ENCODE results near the gene SDF2L1.
A peak's percentile ranks its signal among the peaks of the same experiment; 100 is the strongest.

Gene SDF2L1

DNA sequence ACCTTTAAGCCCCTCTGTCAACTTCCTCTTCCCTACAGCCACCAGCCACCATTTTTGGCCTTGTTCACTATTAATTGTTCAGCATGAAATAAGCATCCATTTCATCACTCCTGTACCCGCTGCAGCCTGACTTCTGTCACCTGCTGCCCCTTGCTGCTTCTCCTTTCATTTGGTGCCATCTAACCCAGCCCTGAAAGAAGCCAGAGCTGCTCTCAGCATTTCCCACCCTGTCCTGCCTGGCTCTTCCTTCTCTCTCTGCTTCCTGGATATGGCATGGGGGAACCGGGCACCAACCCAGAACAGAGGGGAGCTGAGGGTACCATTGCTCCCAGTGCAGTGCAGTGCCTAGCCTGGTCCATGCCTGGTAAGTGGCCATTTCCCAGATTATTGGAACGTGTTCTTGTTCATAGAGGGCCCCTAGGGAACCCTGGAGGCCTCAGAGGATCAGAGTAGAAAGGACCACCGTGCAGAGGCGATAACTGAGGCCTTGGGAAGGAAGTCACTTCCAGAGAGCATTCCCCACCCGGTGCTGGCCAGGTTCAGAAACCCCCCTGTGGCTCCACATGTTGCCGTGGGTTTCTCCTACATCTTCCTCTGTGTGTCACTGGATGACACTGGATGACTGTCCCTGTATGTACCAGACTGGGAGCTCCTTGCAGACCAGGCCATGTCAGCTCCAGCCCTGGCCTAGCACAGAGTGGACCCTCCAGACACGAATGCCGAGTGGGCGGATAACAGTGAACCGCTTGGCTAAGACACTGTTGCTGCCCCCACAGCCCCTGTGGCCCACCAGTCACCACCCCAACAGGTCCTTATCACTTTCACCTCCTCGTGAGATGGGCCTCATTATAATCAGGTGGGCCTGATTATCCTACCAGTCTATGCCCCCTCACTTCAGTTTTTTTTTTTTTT, 17.0 kb upstream of the SDF2L1 start:
- Histone ChIP-seq H3K27ac (ENCODE audit: low read length, poor library complexity, severe bottlenecking) (no peak overlapping the region), H3K27me3 (ENCODE audit: control insufficient read depth in 1 of 2, insufficient read depth in 1 of 2, low read length in 2 of 2) (no peaks in the 10 kb centered on the region), H4K8ac (ENCODE audit: low read length) (peak overlapping the region; percentile 27), H3K14ac (ENCODE audit: low read length in 2 of 2) (no peak overlapping the region), H2BK5ac (ENCODE audit: low read depth, low read length, poor library complexity, severe bottlenecking) (no peak overlapping the region), H3K4me3 (ENCODE audit: insufficient read depth in 1 of 2, low read depth in 1 of 2, low read length in 2 of 2) (no peak overlapping the region), H3K23ac (ENCODE audit: low read length in 2 of 2) (no peak overlapping the region), H3K9ac (ENCODE audit: low read length) (no peak overlapping the region), H2AK5ac (ENCODE audit: low read length, severe bottlenecking) (no peak overlapping the region), H3K4me1 (ENCODE audit: control insufficient read depth, insufficient read depth, low read depth, low read length) (peaks cover 31% of the 10 kb centered on the region), H2BK120ac (ENCODE audit: low read depth, low read length) (no peak overlapping the region), H3K79me1 (replicated peaks; ENCODE audit: low read length, poor library complexity, severe bottlenecking) (peaks cover 40% of the 10 kb centered on the region), H2AFZ (ENCODE audit: low read depth, low read length) (no peak overlapping the region), H3K36me3 (ENCODE audit: control insufficient read depth in 1 of 2, insufficient read depth in 2 of 2, low read depth in 1 of 2, low read length in 2 of 2) (peaks cover 30 to 71% of the 10 kb centered on the region in 2 experiments), H2BK15ac (ENCODE audit: low read depth, poor library complexity, severe bottlenecking) (no peak overlapping the region), H3K4ac (ENCODE audit: low read depth in 1 of 2, low read length in 2 of 2) (no peak overlapping the region), H4K91ac (ENCODE audit: low read length) (no peak overlapping the region), H3K4me2 (ENCODE audit: low read length, poor library complexity, severe bottlenecking) (no peak overlapping the region), H3K9me3 (ENCODE audit: control insufficient read depth, low read length) (no peaks in the 10 kb centered on the region), H3K18ac (ENCODE audit: low read depth in 1 of 2, low read length in 2 of 2) (no peak overlapping the region), H2BK12ac (ENCODE audit: low read length in 2 of 2) (no peak overlapping the region)
- no peak for DNase-seq
- WGBS, result 95% methylated on average over 12 of the region's 12 CpGs

DNA sequence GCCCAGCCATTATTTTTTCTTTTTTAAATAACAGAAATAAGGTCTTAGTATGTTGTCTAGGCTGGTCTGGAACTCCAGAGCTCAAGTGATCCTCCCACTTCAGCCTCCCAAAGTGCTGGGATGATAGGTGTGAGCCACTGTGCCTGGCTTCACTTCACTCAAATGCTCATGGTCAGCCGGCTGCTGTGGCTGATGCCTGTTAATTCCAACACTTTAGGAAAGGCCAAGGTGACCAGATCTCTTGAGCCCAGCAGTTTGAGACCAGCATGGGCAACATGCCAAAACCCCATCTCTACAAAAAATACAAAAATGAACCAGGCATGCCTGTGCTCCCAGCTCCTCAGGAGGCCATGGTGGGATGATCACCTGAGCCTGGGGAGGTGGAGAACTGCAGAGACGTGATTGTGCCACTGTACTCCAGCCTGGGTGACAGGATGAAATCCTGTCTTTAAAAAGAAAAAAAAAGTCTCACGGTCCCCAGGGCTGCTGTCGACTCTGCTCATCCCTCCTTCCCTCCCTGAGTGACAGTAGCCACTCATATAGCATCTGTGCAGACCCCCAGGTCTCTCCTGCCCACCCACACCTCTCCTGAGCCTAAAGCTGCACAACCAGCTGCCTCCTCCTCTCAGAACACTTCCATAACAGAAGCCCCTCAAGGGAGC, 15.9 kb upstream of the SDF2L1 start:
- Histone ChIP-seq H3K18ac (ENCODE audit: low read depth in 1 of 2, low read length in 2 of 2) (no peak overlapping the region), H4K91ac (ENCODE audit: low read length) (no peak overlapping the region), H3K79me1 (replicated peaks; ENCODE audit: low read length, poor library complexity, severe bottlenecking) (peaks cover 37% of the 10 kb centered on the region), H3K4me1 (ENCODE audit: control insufficient read depth, insufficient read depth, low read depth, low read length) (peaks cover 24% of the 10 kb centered on the region), H3K14ac (ENCODE audit: low read length in 2 of 2) (no peak overlapping the region), H3K4ac (ENCODE audit: low read depth in 1 of 2, low read length in 2 of 2) (no peak overlapping the region), H4K8ac (ENCODE audit: low read length) (no peak overlapping the region), H2BK15ac (ENCODE audit: low read depth, poor library complexity, severe bottlenecking) (no peak overlapping the region), H3K27ac (ENCODE audit: low read length, poor library complexity, severe bottlenecking) (no peak overlapping the region), H3K9ac (ENCODE audit: low read length) (no peak overlapping the region), H3K4me2 (ENCODE audit: low read length, poor library complexity, severe bottlenecking) (no peak overlapping the region), H2BK12ac (ENCODE audit: low read length in 2 of 2) (no peak overlapping the region), H3K9me3 (ENCODE audit: control insufficient read depth, low read length) (no peaks in the 10 kb centered on the region), H3K23ac (ENCODE audit: low read length in 2 of 2) (no peak overlapping the region), H3K4me3 (ENCODE audit: insufficient read depth in 1 of 2, low read depth in 1 of 2, low read length in 2 of 2) (no peak overlapping the region), H2AK5ac (ENCODE audit: low read length, severe bottlenecking) (no peak overlapping the region), H3K27me3 (ENCODE audit: control insufficient read depth in 1 of 2, insufficient read depth in 1 of 2, low read length in 2 of 2) (no peaks in the 10 kb centered on the region), H2AFZ (ENCODE audit: low read depth, low read length) (no peak overlapping the region), H3K36me3 (ENCODE audit: control insufficient read depth in 1 of 2, insufficient read depth in 2 of 2, low read depth in 1 of 2, low read length in 2 of 2) (peaks cover 23 to 63% of the 10 kb centered on the region in 2 experiments), H2BK5ac (ENCODE audit: low read depth, low read length, poor library complexity, severe bottlenecking) (no peak overlapping the region), H2BK120ac (ENCODE audit: low read depth, low read length) (no peak overlapping the region)
- DNase-seq, result no peak
- 81% methylated on average over 4 of the region's 4 CpGs for WGBS

DNA sequence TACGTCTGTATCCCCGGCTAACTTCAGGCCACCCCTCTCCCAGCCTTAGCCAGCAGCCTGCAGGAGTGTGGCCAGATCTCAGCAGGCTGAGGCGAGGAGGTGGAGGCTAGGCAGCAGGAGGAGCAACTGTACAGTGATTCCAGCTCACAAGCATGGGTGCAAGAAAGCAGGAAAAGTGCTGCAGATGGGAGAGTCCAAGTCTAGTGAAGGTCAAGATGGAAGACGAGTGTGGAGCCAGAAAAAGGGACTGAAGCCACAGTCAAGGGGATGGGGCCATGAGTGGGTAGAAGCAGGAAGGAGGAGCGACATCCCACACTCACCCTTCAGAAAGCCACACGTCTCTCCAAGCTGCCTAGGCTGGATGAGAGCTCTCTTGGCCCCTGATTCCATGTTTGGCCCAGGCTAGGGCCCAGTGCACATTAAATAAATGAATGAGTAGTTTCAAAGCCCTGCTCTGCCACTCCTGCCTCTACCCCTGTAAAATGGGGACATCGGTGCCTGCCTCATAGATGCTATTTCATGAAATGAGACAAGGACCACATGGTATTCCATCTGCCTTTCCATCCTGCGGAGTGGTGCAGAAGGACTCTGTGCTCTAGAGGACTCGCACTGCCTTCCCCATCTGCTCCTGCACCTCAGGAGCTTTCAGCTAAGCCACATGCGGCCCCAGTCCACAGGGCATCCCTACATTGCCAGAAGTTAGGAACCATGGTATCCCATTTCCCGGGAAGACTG, 15.2 kb upstream of the SDF2L1 start:
- Histone ChIP-seq H3K9me3 (ENCODE audit: control insufficient read depth, low read length) (no peaks in the 10 kb centered on the region), H3K4me1 (ENCODE audit: control insufficient read depth, insufficient read depth, low read depth, low read length) (peaks cover 24% of the 10 kb centered on the region), H3K23ac (ENCODE audit: low read length in 2 of 2) (no peak overlapping the region), H2BK12ac (ENCODE audit: low read length in 2 of 2) (no peak overlapping the region), H3K18ac (ENCODE audit: low read depth in 1 of 2, low read length in 2 of 2) (no peak overlapping the region), H2BK5ac (ENCODE audit: low read depth, low read length, poor library complexity, severe bottlenecking) (no peak overlapping the region), H2BK15ac (ENCODE audit: low read depth, poor library complexity, severe bottlenecking) (no peak overlapping the region), H3K27ac (ENCODE audit: low read length, poor library complexity, severe bottlenecking) (no peak overlapping the region), H3K4me3 (ENCODE audit: insufficient read depth in 1 of 2, low read depth in 1 of 2, low read length in 2 of 2) (no peak overlapping the region), H3K79me1 (replicated peaks; ENCODE audit: low read length, poor library complexity, severe bottlenecking) (peaks cover 37% of the 10 kb centered on the region), H2BK120ac (ENCODE audit: low read depth, low read length) (no peak overlapping the region), H2AK5ac (ENCODE audit: low read length, severe bottlenecking) (no peak overlapping the region), H3K14ac (ENCODE audit: low read length in 2 of 2) (no peak overlapping the region), H3K4me2 (ENCODE audit: low read length, poor library complexity, severe bottlenecking) (no peak overlapping the region), H3K27me3 (ENCODE audit: control insufficient read depth in 1 of 2, insufficient read depth in 1 of 2, low read length in 2 of 2) (no peaks in the 10 kb centered on the region), H3K4ac (ENCODE audit: low read depth in 1 of 2, low read length in 2 of 2) (no peak overlapping the region), H3K9ac (ENCODE audit: low read length) (no peak overlapping the region), H4K91ac (ENCODE audit: low read length) (no peak overlapping the region), H4K8ac (ENCODE audit: low read length) (no peak overlapping the region), H2AFZ (ENCODE audit: low read depth, low read length) (no peak overlapping the region), H3K36me3 (ENCODE audit: control insufficient read depth in 1 of 2, insufficient read depth in 2 of 2, low read depth in 1 of 2, low read length in 2 of 2) (peaks cover 21 to 63% of the 10 kb centered on the region in 2 experiments)
- 86% methylated on average over 11 of the region's 11 CpGs for WGBS
- no peak for DNase-seq
